GM23338 (cell line): ENCODE data around the gene SLC23A2. TPM values are rescaled to one million over a fixed set of nuclear protein-coding genes. Genes with fewer than 3 reads are reported as not detected.
A peak's percentile ranks its signal among the peaks of the same experiment; 100 is the strongest.

Experiments used
- ATAC-seq: fragments of 200-7000 bp; cut with Tn5 transposase; 3 replicates; pipeline ENCODE4 v1.9.1; 2020
- DNase-seq: peaks from one replicate; pipeline ENCODE4 v3.0.0-alpha.2; 2015; ENCODE audit warnings: low spot score
- H2AFZ ChIP-seq: fragments of 200-600 bp; sonication (generic); 2 replicates; pipeline ENCODE4 v1.8.0; 2016; ENCODE audit warnings: antibody characterized with exemption, mild to moderate bottlenecking, moderate library complexity
- H3F3A ChIP-seq: fragments of 200-600 bp; sonication (generic); replicated peaks from 2 replicates; pipeline ENCODE4 v1.8.0; 2017; ENCODE audit warnings: antibody characterized with exemption, mixed run types, low read depth
- H3K27ac ChIP-seq: fragments of 200-600 bp; sonication (generic); 2 replicates; pipeline ENCODE4 v1.6.1; 2016; ENCODE audit warnings: low read depth
- H3K27me3 ChIP-seq: fragments of 200-600 bp; sonication (generic); 2 replicates; pipeline ENCODE4 v1.8.0; 2016; ENCODE audit warnings: mild to moderate bottlenecking, mixed run types, moderate library complexity; ENCODE audit not compliant: insufficient read depth
- H3K36me3 ChIP-seq: fragments of 200-600 bp; sonication (generic); 2 replicates; pipeline ENCODE4 v1.8.0; 2016; ENCODE audit warnings: mild to moderate bottlenecking; ENCODE audit not compliant: insufficient read depth
- H3K4me1 ChIP-seq: fragments of 200-600 bp; sonication (generic); 2 replicates; pipeline ENCODE4 v1.8.0; 2016; ENCODE audit warnings: mild to moderate bottlenecking, moderate library complexity; ENCODE audit not compliant: insufficient read depth
- H3K4me2 ChIP-seq: fragments of 200-600 bp; sonication (generic); 2 replicates; pipeline ENCODE4 v1.7.1; 2017; ENCODE audit warnings: mixed run types
- H3K4me3 ChIP-seq: fragments of 200-600 bp; sonication (generic); 2 replicates; pipeline ENCODE4 v1.6.1; 2016; ENCODE audit warnings: mixed run types
- H3K79me2 ChIP-seq: fragments of 200-600 bp; sonication (generic); replicated peaks from 2 replicates; pipeline ENCODE4 v1.8.0; 2017; ENCODE audit warnings: mild to moderate bottlenecking; ENCODE audit not compliant: insufficient read depth
- H3K9me2 ChIP-seq: fragments of 200-600 bp; sonication (generic); 2 replicates; pipeline ENCODE4 v1.8.0; 2017; ENCODE audit not compliant: insufficient read depth
- H4K20me1 ChIP-seq: fragments of 200-600 bp; sonication (generic); replicated peaks from 2 replicates; pipeline ENCODE4 v1.8.0; 2017; ENCODE audit warnings: mild to moderate bottlenecking; ENCODE audit not compliant: insufficient read depth
- H3K27ac Mint-ChIP-seq: 2 replicates; pipeline ENCODE4 v1.8.0; 2020; ENCODE audit warnings: inconsistent platforms, mild to moderate bottlenecking, moderate library complexity, mixed read lengths
- H3K27me3 Mint-ChIP-seq: 3 replicates; pipeline ENCODE4 v1.8.0; 2022; ENCODE audit warnings: low read depth, mild to moderate bottlenecking, moderate library complexity, mixed read lengths, inconsistent platforms; ENCODE audit not compliant: insufficient read depth, poor library complexity
- H3K36me3 Mint-ChIP-seq: 3 replicates; pipeline ENCODE4 v1.8.0; 2021; ENCODE audit warnings: low read depth, mild to moderate bottlenecking, inconsistent platforms, moderate library complexity, mixed read lengths
- H3K4me1 Mint-ChIP-seq: 3 replicates; pipeline ENCODE4 v1.8.0; 2020; ENCODE audit warnings: mild to moderate bottlenecking, inconsistent platforms, mixed read lengths
- H3K4me3 Mint-ChIP-seq: 3 replicates; pipeline ENCODE4 v1.8.0; 2021; ENCODE audit warnings: moderate library complexity, mild to moderate bottlenecking, inconsistent platforms, mixed read lengths
- H3K9me3 Mint-ChIP-seq: 3 replicates; pipeline ENCODE4 v1.8.0; 2020; ENCODE audit warnings: moderate library complexity, mild to moderate bottlenecking, inconsistent platforms, mixed read lengths
- CREB1 ChIP-seq: fragments of 250-450 bp; sonication (Bioruptor Pico); IDR thresholded peaks from 2 replicates; pipeline ENCODE4 v1.5.0; 2020; ENCODE audit warnings: low read depth, mild to moderate bottlenecking, moderate library complexity
- CTCF ChIP-seq, 2 experiments: fragments of 200-600 bp in 1 of 2; sonication (generic) in 1 of 2; conservative IDR thresholded peaks; 2 replicates each; pipeline versions ENCODE4 v1.5.1 to v1.6.1; 2016 to 2017; ENCODE audit warnings: antibody characterized with exemption in 2 of 2, low read depth in 2 of 2, mild to moderate bottlenecking in 2 of 2, moderate library complexity in 1 of 2
- ETS1 ChIP-seq: IDR thresholded peaks from 2 replicates; pipeline ENCODE4 v1.6.1; 2016; ENCODE audit warnings: antibody characterized with exemption
- EZH2 ChIP-seq: fragments of 200-600 bp; sonication (generic); IDR thresholded peaks from one replicate; pipeline ENCODE4 v1.8.0; 2017; ENCODE audit warnings: antibody characterized with exemption, mild to moderate bottlenecking, low read depth; ENCODE audit not compliant: unreplicated experiment
- EZH2phosphoT487 ChIP-seq: fragments of 200-600 bp; sonication (generic); IDR thresholded peaks from one replicate; pipeline ENCODE4 v1.8.1; 2018; ENCODE audit warnings: antibody characterized with exemption; ENCODE audit not compliant: unreplicated experiment
- NANOG ChIP-seq: IDR thresholded peaks from 2 replicates; pipeline ENCODE4 v1.6.1; 2016; ENCODE audit warnings: antibody characterized with exemption, borderline replicate concordance
- POLR2AphosphoS5 ChIP-seq: IDR thresholded peaks from 2 replicates; pipeline ENCODE4 v1.6.1; 2016; ENCODE audit warnings: antibody characterized with exemption, low read depth
- REST ChIP-seq: IDR thresholded peaks from one replicate; pipeline ENCODE4 v1.6.1; 2018; ENCODE audit warnings: antibody characterized with exemption; ENCODE audit not compliant: unreplicated experiment
- STAT1 ChIP-seq: IDR thresholded peaks from one replicate; pipeline ENCODE4 v1.6.1; 2016; ENCODE audit warnings: antibody characterized with exemption; ENCODE audit not compliant: unreplicated experiment
- ZNF114 ChIP-seq: fragments of 250-450 bp; sonication (Bioruptor Pico); IDR thresholded peaks from 2 replicates; pipeline ENCODE4 v1.5.0; 2020; ENCODE audit warnings: mild to moderate bottlenecking, moderate library complexity
- ZNF462 ChIP-seq: fragments of 250-450 bp; sonication (Bioruptor Pico); IDR thresholded peaks from 2 replicates; pipeline ENCODE4 v1.5.0; 2020; ENCODE audit warnings: mild to moderate bottlenecking, moderate library complexity
- polyA plus RNA-seq: library from polyadenylated mRNA; unstranded; fragments of >200 nt; fragmentation: Nextera tagmentation; extraction: Ambion mirVana; gene quantifications from 2 replicates; pipeline ENCODE4 v1.2.1, GENCODE V29; 2016
- total RNA-seq: library from RNA; depleted of rRNA; stranded (reverse); fragments of >200 nt; shearing (Covaris generic); gene quantifications from 2 replicates; pipeline ENCODE4 v1.2.3, GENCODE V29; 2014

The SLC23A2 gene
- total and polyA plus RNA-seq, 2 experiments from 2014 or later: 4.4 to 20.2 TPM

- TF ChIP-seq ETS1 (no peak), EZH2phosphoT487 (no peak), POLR2AphosphoS5 (no peak), ZNF114 (no peak), STAT1 (no peak), CTCF (conservative IDR thresholded peaks at IDR 0.05; ENCODE audit: low read depth in 2 of 2) (no peak), REST (no peak), CREB1 (CRISPR knock-in tag) (no peak), EZH2 (no peak)
Observed at GRCh38 chr20:5044075-5044620, 42.8 kb upstream of the SLC23A2 start (continued).

GRCh38 chr20:5041433-5041832, 40.1 kb upstream of the SLC23A2 start:
- Histone ChIP-seq H3K4me1 (no peaks in the 10 kb centered on the region), H3K4me3 (no peak overlapping the region), H3F3A (no peaks in the 10 kb centered on the region), H4K20me1 (no peaks in the 10 kb centered on the region), H3K27me3 (no peaks in the 10 kb centered on the region), H3K27ac (no peak overlapping the region), H2AFZ (peak overlapping the region; percentile 63), H3K9me2 (no peaks in the 10 kb centered on the region), H3K79me2 (no peaks in the 10 kb centered on the region), H3K4me2 (no peak overlapping the region), H3K36me3 (no peaks in the 10 kb centered on the region)
- Mint-ChIP-seq H3K4me1 (no peaks in the 10 kb centered on the region), H3K36me3 (no peaks in the 10 kb centered on the region), H3K27ac (no peak overlapping the region), H3K4me3 (no peak overlapping the region), H3K9me3 (no peaks in the 10 kb centered on the region), H3K27me3 (peaks cover 2% of the 10 kb centered on the region)
- peak; percentile 14 for DNase-seq
- ATAC-seq: peak; percentile 64
- TF ChIP-seq NANOG (no peak), STAT1 (no peak), ZNF462 (CRISPR knock-in tag) (no peak), ETS1 (no peak), EZH2 (no peak), EZH2phosphoT487 (no peak)
